SK-N-SH treated with all-trans-retinoic acid at 6 μM for 48 hours (cell line): ENCODE data around the gene CXXC5.

Experiments
- CREB5 ChIP-seq: fragments of 250-450 bp; sonication (Bioruptor Pico); IDR thresholded peaks from 2 replicates; pipeline ENCODE4 v1.5.1; 2020; ENCODE audit warnings: low read depth, mild to moderate bottlenecking, moderate library complexity
- CSDC2 ChIP-seq: fragments of 250-450 bp; sonication (Bioruptor Pico); IDR thresholded peaks from 2 replicates; pipeline ENCODE4 v1.5.0; 2020; ENCODE audit warnings: mild to moderate bottlenecking, moderate library complexity
- CSRNP3 ChIP-seq: fragments of 250-450 bp; sonication (Bioruptor Pico); IDR thresholded peaks from 2 replicates; pipeline ENCODE4 v1.5.1; 2021; ENCODE audit warnings: mild to moderate bottlenecking, moderate library complexity
- ESRRG ChIP-seq: fragments of 250-450 bp; sonication (Bioruptor Pico); IDR thresholded peaks from 2 replicates; pipeline ENCODE4 v1.6.1; 2021; ENCODE audit warnings: mild to moderate bottlenecking
- ISL1 ChIP-seq: fragments of 250-450 bp; sonication (Bioruptor Pico); IDR thresholded peaks from 2 replicates; pipeline ENCODE4 v2.1.2; 2022; ENCODE audit warnings: mild to moderate bottlenecking, moderate library complexity
- PATZ1 ChIP-seq: fragments of 250-450 bp; sonication (Bioruptor Pico); IDR thresholded peaks from 2 replicates; pipeline ENCODE4 v1.8.0; 2020; ENCODE audit warnings: mild to moderate bottlenecking, moderate library complexity, borderline replicate concordance
- POU6F1 ChIP-seq: fragments of 250-450 bp; sonication (Bioruptor Pico); IDR thresholded peaks from 2 replicates; pipeline ENCODE4 v1.8.0; 2021; ENCODE audit warnings: low read depth, mild to moderate bottlenecking, moderate library complexity, borderline replicate concordance
- RARB ChIP-seq: fragments of 250-450 bp; sonication (Bioruptor Pico); IDR thresholded peaks from 2 replicates; pipeline ENCODE4 v1.8.0; 2021; ENCODE audit warnings: mild to moderate bottlenecking, moderate library complexity
- SNAI2 ChIP-seq: fragments of 250-450 bp; sonication (Bioruptor Pico); IDR thresholded peaks from 2 replicates; pipeline ENCODE4 v1.5.0; 2020; ENCODE audit warnings: mild to moderate bottlenecking, moderate library complexity
- ZFP30 ChIP-seq: fragments of 450-650 bp; formaldehyde crosslinking; IDR thresholded peaks from 2 replicates; pipeline ENCODE4 v1.5.0; 2022; ENCODE audit warnings: mild to moderate bottlenecking, moderate library complexity
- ZNF565 ChIP-seq: fragments of 450-650 bp; formaldehyde crosslinking; conservative IDR thresholded peaks from 2 replicates; pipeline ENCODE4 v1.5.0; 2020; ENCODE audit warnings: low read depth, mild to moderate bottlenecking, moderate library complexity
- ZNF8 ChIP-seq: fragments of 450-650 bp; formaldehyde crosslinking; IDR thresholded peaks from 2 replicates; pipeline ENCODE4 v1.5.0; 2020; ENCODE audit warnings: mild to moderate bottlenecking, moderate library complexity

- TF ChIP-seq ESRRG (CRISPR knock-in tag) (no peak), RARB (CRISPR knock-in tag) (no peak), CREB5 (no peak), POU6F1 (CRISPR knock-in tag) (no peak), CSDC2 (no peak), PATZ1 (CRISPR knock-in tag) (no peak), ZNF565 (CRISPR knock-in tag) (no peak), SNAI2 (CRISPR knock-in tag) (no peak), ZNF8 (CRISPR knock-in tag) (no peak), ISL1 (CRISPR knock-in tag) (no peak), CSRNP3 (CRISPR knock-in tag) (no peak), ZFP30 (CRISPR knock-in tag) (no peak)
Observed at GRCh38 chr5:139601429-139601828, 46.7 kb upstream of the CXXC5 start.
